GM21360 (cell line): ENCODE measurements around the gene CAPN13.

Experiments
- ATAC-seq: cut with Tn5 transposase; IDR thresholded peaks from one replicate; pipeline ENCODE4 v1.9.1; 2021; ENCODE audit warnings: mild to moderate bottlenecking, moderate library complexity; ENCODE audit not compliant: unreplicated experiment

The CAPN13 gene

DNA sequence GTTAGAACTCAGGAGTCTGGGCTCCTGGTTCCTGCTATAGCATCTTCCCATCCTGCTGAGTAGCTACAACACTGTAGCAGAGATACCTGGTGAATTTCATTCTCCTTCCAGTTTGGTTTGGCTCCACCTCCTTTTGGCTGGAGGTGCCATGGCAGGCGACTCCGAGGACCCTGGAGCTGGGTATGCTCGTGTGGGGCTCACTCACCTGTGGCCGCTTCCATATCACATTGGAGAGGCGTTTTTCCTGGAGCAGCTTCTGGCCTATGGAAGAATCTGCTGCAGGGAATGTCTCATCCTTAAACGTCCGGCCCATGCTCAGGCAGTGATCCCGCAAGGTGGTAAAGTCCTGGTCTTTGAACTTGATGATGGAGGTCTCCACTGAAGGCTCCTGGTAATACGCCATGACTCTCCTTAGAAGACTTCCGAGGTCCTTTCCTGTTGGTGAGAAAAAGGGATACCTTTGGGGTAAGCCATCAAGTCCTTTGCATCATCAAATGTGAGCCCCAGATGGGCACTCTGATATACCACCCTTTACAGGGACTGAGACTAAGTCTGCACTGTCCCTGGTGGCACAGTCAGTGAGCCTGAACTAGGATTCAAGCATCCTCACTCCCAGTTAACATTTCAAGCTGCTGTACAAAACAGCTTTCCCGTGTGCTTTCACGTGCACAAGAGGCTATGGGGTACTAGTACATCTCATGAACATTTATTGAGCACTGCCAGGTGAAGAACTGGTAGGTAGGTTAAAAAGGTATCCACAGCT is 20.1 kb downstream of the CAPN13 start:
- ATAC-seq: no peak

DNA sequence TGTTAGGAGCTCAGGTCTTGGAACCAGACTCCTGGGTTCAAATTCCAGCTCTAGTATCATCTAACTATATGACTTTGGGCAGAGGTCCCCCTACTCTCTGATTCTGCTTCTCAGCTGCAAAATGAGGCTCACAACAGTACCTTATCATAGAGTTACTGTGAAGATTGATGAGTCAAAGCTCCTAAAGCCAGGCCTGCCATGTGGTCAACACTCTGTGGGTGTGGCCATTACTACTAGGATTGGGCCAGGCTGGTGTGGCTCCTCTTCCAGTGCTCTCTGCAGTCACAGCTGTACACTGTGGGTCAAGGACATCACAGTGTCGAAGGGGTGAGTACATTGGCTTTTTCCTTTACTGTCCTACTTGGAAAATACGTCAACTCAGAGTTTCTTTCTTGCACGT is 22.6 kb downstream of the CAPN13 start:
- no peak for ATAC-seq

DNA sequence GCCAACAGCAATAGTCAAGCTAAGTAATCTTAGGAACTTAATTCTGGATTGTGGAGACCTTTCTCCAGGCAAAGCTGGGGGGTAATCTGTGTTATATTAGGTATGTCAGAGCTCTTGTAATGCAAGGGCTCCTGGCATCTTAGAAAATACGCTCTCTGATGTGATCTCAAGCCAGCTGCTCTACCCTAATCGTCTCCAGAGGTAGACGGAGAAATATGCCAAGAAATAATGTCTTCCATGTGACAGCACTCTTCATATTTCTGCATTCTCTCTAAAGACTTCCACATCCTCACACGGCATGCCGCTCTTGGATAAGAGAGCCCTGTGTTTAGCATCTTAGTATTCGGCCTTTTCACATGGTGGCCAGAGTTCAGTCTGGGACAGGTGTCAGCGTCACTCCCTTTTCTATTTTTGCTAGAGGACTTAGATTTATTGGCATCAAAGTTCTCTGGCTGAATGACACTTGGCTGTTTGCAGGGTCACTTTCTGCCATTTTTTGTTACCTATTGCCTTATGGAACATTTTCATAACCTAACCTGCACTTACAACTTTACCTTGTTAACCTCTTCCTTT is 25.2 kb downstream of the CAPN13 start:
- ATAC-seq: no peak

DNA sequence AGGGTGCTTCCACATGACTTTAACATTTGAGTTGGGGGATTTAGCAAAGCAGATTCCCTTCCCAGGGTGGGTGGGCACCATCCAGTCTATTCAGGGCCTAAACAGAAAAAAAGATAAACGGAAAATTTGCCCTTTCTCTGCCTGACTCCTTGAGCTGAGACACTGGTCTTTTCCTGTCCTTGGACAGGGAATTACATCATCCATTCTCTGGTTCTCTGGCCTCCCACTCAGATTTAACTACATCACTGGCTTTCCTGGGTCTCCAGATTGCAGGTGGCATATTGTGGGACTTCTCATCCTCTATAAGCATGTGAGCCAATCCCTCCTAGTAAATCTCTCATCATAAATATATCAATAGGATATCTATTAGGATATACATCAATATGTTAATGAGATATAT is 25.8 kb downstream of the CAPN13 start:
- ATAC-seq: no peak

- ATAC-seq: no peak
Observed at GRCh38 chr2:30780776-30781330, 26.4 kb downstream of the CAPN13 start.

DNA sequence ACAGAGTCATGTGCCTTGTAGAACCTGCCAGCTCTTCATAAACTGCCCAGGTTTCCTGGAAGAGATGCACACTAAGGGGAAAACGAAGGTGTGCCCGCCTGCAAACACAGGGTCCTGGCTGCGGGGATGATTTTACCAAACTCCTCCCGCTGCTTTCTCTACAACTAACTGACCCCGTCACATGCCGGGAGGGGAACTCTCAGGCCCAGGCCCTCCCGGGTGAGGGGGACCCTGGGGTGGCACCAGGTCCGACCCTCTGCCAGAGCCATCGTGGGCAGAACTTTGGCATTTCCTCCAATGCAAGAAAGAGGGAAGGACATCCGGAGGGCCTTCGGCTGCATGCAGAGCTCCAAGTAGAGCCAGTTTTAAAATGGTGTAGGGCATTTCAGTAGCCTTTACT is 28.6 kb downstream of the CAPN13 start:
- no peak for ATAC-seq

DNA sequence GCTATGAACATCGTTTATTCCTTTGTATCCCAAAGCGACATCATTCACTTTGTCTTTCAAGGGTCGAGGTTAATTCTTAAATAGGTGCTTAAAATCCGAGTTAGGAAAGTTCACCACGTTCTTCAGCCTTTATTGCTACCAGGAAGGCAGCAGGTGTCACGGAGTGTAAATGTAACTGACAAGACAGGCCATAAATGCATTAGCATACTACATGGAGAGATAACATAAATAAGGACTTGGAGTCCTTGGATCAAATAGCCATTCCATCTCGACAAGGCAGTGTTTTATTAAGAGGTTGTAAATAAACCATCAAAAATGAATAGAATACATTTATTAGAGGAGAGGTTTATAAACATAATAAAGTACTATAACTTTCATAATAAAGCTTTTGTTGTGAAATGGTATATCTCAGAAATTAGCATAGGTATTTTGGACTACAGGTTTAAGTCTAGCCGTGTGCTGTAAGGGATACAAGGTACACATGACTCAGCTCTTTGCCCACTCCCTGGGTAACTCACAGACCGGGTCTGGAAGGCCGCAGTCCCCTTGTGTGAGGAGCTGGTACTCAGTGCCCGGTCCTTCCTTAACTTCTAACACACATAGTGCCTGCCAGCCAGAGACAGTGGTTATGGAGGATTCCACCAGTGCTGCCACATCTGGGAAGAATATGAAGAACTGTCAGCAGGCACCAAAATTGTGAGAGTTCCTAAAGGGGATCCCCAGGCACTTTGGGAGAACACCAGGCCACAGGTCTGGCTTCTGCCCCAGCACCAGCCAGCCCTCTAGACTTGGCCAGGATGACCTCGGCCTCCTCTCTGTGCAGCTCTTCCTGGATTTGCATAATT is 29.4 kb downstream of the CAPN13 start:
- no peak for ATAC-seq

- ATAC-seq: no peak
Observed at GRCh38 chr2:30776831-30777635, 30.2 kb downstream of the CAPN13 start.

DNA sequence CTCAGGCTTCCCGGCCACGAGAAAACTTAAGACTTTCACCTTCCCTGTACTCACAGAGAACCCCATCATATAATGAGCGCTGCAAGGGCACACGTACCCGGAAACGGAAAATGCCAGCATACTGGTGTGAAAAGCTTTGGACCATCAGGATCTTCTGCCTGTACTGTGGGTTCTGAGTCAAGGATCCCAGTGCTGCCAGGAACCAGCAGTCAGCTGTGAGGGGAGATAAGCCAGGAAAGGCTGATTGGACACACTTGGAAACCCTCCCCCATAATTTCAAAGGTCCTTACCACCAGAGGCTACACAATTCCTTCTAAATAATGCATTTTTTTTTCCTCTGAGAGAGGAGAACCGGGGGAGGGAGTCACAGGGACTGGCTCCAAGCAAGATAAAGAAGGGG is 31.4 kb downstream of the CAPN13 start:
- no peak for ATAC-seq

GRCh38 chr2:30772021-30772705 is 35.1 kb downstream of the CAPN13 start:
- ATAC-seq: no peak

DNA sequence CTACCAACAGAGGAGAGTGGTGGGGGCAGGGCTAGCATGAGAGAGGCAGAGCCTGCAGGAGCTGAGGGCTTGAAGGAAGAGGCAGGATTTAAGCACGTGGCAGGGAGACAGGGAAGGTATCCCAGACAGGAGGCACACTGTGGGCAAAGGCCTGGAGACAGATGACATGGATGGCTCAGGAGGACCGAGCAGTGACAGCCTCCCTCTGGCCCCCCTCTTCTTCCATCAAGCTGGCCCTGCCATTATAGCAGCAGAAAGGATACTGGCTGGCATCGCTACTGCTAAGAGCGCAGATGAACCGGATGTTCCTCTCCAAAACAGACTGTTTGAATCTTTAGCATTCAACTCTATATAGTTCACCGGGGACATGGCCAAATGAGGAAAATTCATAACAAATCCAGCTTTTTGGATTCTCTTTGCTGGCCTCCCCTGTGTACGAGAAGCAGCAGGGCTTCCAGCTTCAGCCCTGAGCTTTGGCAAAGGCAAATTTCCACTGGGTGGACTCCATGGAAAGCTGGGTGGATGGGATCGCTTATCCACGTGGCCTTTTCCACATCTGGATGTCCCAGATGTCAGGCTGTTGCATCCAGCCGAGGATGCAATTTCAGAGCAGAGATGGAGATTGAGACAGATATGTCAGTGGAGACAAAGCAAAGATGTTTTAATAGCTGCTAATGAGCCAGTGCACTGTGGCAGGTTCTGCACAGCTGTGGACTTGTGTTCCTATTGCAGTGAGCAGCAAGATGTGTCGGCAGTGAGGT is 36.2 kb downstream of the CAPN13 start:
- ATAC-seq: no peak

DNA sequence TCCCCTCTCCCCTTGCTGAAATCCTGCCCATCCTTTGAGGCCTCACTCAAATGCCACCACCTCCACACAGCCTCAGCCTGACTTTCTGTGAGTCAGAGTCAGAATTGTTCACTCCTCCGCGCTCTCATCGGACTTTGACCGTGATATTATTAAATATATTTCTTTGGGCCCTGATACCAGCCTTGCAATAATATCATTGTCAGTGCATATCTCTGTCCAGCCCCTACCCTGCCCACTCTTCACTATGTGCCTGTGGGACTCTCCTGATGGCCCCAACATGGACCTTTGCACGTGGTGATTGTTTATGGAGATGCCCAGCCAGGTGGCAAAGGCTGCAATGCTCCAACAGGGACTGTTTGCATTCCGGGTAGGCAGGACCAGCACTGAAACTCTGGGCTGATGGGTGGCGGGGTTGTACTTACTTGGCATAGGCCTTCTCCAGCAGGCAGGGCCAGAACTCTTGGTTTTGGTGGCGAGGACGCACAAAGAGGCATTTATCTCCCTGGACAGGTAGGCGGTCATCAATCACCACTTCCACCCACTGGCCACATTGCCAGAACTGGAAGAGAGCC is 37.3 kb downstream of the CAPN13 start:
- ATAC-seq: no peak

GRCh38 chr2:30769481-30769780 is 37.8 kb downstream of the CAPN13 start:
- ATAC-seq: no peak

- ATAC-seq: no peak
Observed at GRCh38 chr2:30768708-30769480, 38.4 kb downstream of the CAPN13 start.

DNA sequence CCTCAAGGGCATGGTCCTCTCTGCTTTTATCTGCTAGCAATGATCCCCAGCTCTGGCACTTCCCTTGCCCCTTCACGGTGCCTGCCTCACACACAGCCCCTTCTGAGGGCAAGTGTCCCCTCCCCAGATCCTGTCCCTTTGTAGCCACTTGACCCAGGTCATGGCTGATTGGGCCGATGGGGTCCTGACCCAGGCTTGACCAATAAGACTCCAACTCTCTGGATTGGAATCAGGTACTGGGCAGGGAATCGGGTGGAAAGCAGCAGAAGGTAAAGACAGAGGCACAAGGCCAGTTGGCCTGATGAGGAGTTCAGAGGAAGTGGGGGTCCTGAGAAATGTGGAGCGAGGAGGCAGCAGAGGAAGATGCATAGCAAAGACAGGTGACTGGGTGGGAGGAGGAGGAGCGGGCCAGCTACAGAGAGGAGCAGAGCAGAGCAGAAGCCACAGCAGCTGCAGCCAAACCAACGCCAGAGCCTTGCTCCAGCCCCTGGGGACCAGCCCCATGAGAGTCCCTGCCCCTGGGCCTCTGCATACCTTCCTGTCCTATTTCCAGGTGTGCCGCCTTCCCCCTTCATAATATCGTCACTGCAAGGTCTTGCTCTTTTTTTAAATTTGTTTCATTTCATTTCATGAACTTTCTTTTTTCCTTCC is 39.1 kb downstream of the CAPN13 start:
- ATAC-seq: no peak

- ATAC-seq: no peak
Observed at GRCh38 chr2:30766666-30767065, 40.6 kb downstream of the CAPN13 start.

DNA sequence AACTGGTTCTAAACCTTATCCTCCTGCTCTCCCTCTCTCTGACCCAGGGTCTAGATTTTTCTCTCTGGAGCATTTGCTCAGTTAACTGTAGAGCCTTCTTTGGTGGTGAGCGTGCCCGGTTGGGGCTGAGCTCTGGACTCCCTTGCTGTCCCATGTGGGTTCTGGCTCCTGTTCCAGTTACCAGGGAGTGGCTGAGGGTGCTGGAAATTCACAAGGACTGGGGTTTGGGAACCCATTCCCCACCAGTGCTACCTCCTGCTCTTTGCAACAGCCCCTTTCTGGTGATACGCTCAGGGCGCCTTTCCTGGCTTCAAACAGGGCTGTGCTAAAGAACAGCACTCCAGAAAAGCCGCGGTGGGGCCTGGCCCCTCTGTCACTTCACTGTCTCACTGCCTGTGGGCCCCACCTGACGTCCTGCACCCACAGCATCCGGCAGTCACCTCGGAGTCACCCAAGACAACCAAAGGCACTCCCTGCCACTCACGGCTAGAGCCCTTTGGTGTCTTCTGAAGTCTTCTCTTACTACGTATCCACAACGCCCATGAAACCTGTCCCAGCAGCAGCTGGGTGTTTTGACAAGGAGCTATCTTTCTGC is 41.3 kb downstream of the CAPN13 start:
- no peak for ATAC-seq

DNA sequence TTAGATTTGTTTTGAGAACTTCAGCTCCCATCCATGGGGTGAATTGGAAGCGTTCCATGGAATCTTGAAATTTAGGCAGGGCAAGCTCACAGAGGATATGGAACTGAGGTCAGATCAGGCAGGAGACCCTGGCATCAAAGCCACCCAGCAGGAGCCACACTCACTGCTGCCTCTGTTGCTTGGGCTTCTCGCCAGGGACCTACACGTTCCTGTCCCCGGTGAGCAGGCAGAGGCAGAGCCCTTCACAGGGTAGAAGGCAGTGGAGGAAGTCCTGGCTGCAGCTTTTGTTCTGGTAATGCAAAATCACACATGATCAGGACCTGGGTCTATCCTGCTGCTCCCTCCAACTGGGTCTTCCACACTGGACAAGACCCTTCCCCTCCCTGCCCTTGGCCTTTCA is 42.1 kb downstream of the CAPN13 start:
- no peak for ATAC-seq
